NB4 (cell line): ENCODE data around the gene DUSP14.

Source experiments
- DNase-seq: peaks from one replicate; pipeline ENCODE4 v3.0.0; 2010; ENCODE audit warnings: low read depth
- H3K4me3 ChIP-seq: one replicate; pipeline ENCODE4 v1.5.1; 2011; ENCODE audit warnings: mild to moderate bottlenecking, low read depth, low read length, moderate library complexity
- CTCF ChIP-seq: IDR thresholded peaks from one replicate; pipeline ENCODE4 v1.5.1; 2012; ENCODE audit warnings: low read depth, low read length
- MAX ChIP-seq: IDR thresholded peaks from 2 replicates; pipeline ENCODE4 v1.6.1; 2011; ENCODE audit warnings: low read depth, low read length
- MYC ChIP-seq: IDR thresholded peaks from 2 replicates; pipeline ENCODE4 v1.6.1; 2011; ENCODE audit warnings: low read depth, low read length
- POLR2A ChIP-seq: IDR thresholded peaks from 2 replicates; pipeline ENCODE4 v1.6.1; 2011; ENCODE audit warnings: mild to moderate bottlenecking; ENCODE audit not compliant: insufficient read length; ENCODE audit errors: extremely low read depth

Gene DUSP14

GRCh38 chr17:37458805-37459204 is 30.9 kb upstream of the DUSP14 start:
- DNase-seq: no peak
- H3K4me3 ChIP-seq: no peak overlapping the region
- TF ChIP-seq MYC (no peak), CTCF (no peak), MAX (no peak), POLR2A (no peak)

- TF ChIP-seq MAX: no peak
- TF ChIP-seq POLR2A: no peak
- TF ChIP-seq CTCF: no peak
- DNase-seq: no peak
- no peak overlapping the region for H3K4me3 ChIP-seq
Observed at GRCh38 chr17:37461668-37462067, 28.0 kb upstream of the DUSP14 start.

GRCh38 chr17:37462492-37462891 is 27.2 kb upstream of the DUSP14 start:
- TF ChIP-seq CTCF: no peak
- no peak for TF ChIP-seq POLR2A
- no peak for TF ChIP-seq MAX
- no peak for TF ChIP-seq MYC
- DNase-seq: no peak
- H3K4me3 ChIP-seq: no peak overlapping the region

- no peak overlapping the region for H3K4me3 ChIP-seq
- TF ChIP-seq POLR2A: no peak
- no peak for DNase-seq
Observed at GRCh38 chr17:37463039-37463438, 26.7 kb upstream of the DUSP14 start.

GRCh38 chr17:37465069-37465616 is 24.5 kb upstream of the DUSP14 start:
- DNase-seq: no peak
- H3K4me3 ChIP-seq: no peak overlapping the region
- no peak for TF ChIP-seq POLR2A
- TF ChIP-seq CTCF: no peak
- TF ChIP-seq MYC: no peak
- TF ChIP-seq MAX: no peak

- H3K4me3 ChIP-seq: no peak overlapping the region
- no peak for TF ChIP-seq MAX
- TF ChIP-seq MYC: no peak
- no peak for TF ChIP-seq CTCF
- no peak for TF ChIP-seq POLR2A
- no peak for DNase-seq
Observed at GRCh38 chr17:37466471-37466870, 23.2 kb upstream of the DUSP14 start.
